ENCODE measurements around the gene FMNL2. TPM values are rescaled to one million over a fixed set of nuclear protein-coding genes. Genes with fewer than 3 reads are reported as not detected.

Gene FMNL2
- total and polyA plus RNA-seq, 4 donors: 1.5 to 9.3 (median 5.1) TPM

- no peak for DNase-seq (ENCODE audit: low spot score)
- Histone ChIP-seq H3K9me3 (ENCODE audit: control insufficient read depth in 4 of 4, low read length in 3 of 4) (no peaks in the 10 kb centered on the region), H3K4me1 (ENCODE audit: control insufficient read depth in 4 of 4, insufficient read depth in 4 of 4, low read length in 3 of 4) (no peaks in the 10 kb centered on the region), H3K27me3 (ENCODE audit: control insufficient read depth in 4 of 4, insufficient read depth in 4 of 4, low read length in 3 of 4) (no peaks in the 10 kb centered on the region), H3K9ac (ENCODE audit: low read depth in 1 of 2, low read length in 2 of 2) (no peak overlapping the region), H3K4me3 (ENCODE audit: low read depth in 1 of 3, low read length in 3 of 3) (no peak overlapping the region), H3K36me3 (ENCODE audit: control insufficient read depth in 4 of 4, insufficient read depth in 3 of 4, low read depth in 1 of 4, low read length in 3 of 4) (peaks cover 6 to 62% (median 47%) of the 10 kb centered on the region in 4 donors), H3K27ac (ENCODE audit: low read depth in 1 of 2, low read length in 2 of 2) (no peak overlapping the region)
- WGBS: 90% methylated on average over 1 of the region's 1 CpG
- TF ChIP-seq SP1 (IDR thresholded peaks at IDR 0.05) (no peak), CTCF (IDR thresholded peaks at IDR 0.05; ENCODE audit: low read depth, low read length, missing input control) (no peak), NR2F2 (IDR thresholded peaks at IDR 0.05) (no peak), GABPA (IDR thresholded peaks at IDR 0.05 in 1 of 2, conservative IDR thresholded peaks at IDR 0.05 in 1 of 2) (no peak), EGR1 (IDR thresholded peaks at IDR 0.05; ENCODE audit: low read depth in 2 of 2) (no peak), FOXA1 (IDR thresholded peaks at IDR 0.05) (no peak), JUND (IDR thresholded peaks at IDR 0.05) (no peak), YY1 (IDR thresholded peaks at IDR 0.05) (no peak), RAD21 (IDR thresholded peaks at IDR 0.05) (no peak), HNF4G (IDR thresholded peaks at IDR 0.05) (no peak), TAF1 (conservative IDR thresholded peaks at IDR 0.05) (no peak)
- TF ChIP-seq, protein P1, sequence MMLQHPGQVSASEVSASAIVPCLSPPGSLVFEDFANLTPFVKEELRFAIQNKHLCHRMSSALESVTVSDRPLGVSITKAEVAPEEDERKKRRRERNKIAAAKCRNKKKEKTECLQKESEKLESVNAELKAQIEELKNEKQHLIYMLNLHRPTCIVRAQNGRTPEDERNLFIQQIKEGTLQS (IDR thresholded peaks at IDR 0.05): no peak
- TF ChIP-seq, protein P2, sequence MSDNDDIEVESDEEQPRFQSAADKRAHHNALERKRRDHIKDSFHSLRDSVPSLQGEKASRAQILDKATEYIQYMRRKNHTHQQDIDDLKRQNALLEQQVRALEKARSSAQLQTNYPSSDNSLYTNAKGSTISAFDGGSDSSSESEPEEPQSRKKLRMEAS (IDR thresholded peaks at IDR 0.05): no peak
Measured at GRCh38 chr2:152658221-152658620, 323.2 kb downstream of the FMNL2 start.

- no peak for TF ChIP-seq GABPA (IDR thresholded peaks at IDR 0.05 in 1 of 2, conservative IDR thresholded peaks at IDR 0.05 in 1 of 2)
- Histone ChIP-seq H3K27me3 (ENCODE audit: control insufficient read depth in 4 of 4, insufficient read depth in 4 of 4, low read length in 3 of 4) (no peaks in the 10 kb centered on the region), H3K9ac (ENCODE audit: low read depth in 1 of 2, low read length in 2 of 2) (no peak overlapping the region), H3K4me3 (ENCODE audit: low read depth in 1 of 3, low read length in 3 of 3) (no peak overlapping the region), H3K27ac (ENCODE audit: low read depth in 1 of 2, low read length in 2 of 2) (no peak overlapping the region), H3K4me1 (ENCODE audit: control insufficient read depth in 4 of 4, insufficient read depth in 4 of 4, low read length in 3 of 4) (no peaks in the 10 kb centered on the region), H3K9me3 (ENCODE audit: control insufficient read depth in 4 of 4, low read length in 3 of 4) (no peaks in the 10 kb centered on the region), H3K36me3 (ENCODE audit: control insufficient read depth in 4 of 4, insufficient read depth in 3 of 4, low read depth in 1 of 4, low read length in 3 of 4) (peaks cover 9 to 74% (median 61%) of the 10 kb centered on the region in 4 donors)
- WGBS: 96% methylated on average over 4 of the region's 4 CpGs
- no peak for DNase-seq (ENCODE audit: low spot score)
Measured at GRCh38 chr2:152661076-152661475, 326.1 kb downstream of the FMNL2 start.

GRCh38 chr2:152664725-152665124, 329.8 kb downstream of the FMNL2 start:
- no peaks in the 10 kb centered on the region for H3K9me3 ChIP-seq (ENCODE audit: control insufficient read depth in 4 of 4, low read length in 3 of 4)
- H3K4me1 ChIP-seq (ENCODE audit: control insufficient read depth in 4 of 4, insufficient read depth in 4 of 4, low read length in 3 of 4): no peaks in the 10 kb centered on the region
- H3K36me3 ChIP-seq (ENCODE audit: control insufficient read depth in 4 of 4, insufficient read depth in 3 of 4, low read depth in 1 of 4, low read length in 3 of 4): peaks cover 4 to 79% (median 56%) of the 10 kb centered on the region in 4 donors
- no peaks in the 10 kb centered on the region for H3K27me3 ChIP-seq (ENCODE audit: control insufficient read depth in 4 of 4, insufficient read depth in 4 of 4, low read length in 3 of 4)
- no peak overlapping the region for H3K27ac ChIP-seq (ENCODE audit: low read depth in 1 of 2, low read length in 2 of 2)
- no peak for DNase-seq (ENCODE audit: low spot score)
- no peak overlapping the region for H3K9ac ChIP-seq (ENCODE audit: low read depth in 1 of 2, low read length in 2 of 2)
- no peak overlapping the region for H3K4me3 ChIP-seq (ENCODE audit: low read depth in 1 of 3, low read length in 3 of 3)
- 97% methylated on average over 7 of the region's 7 CpGs for WGBS
- TF ChIP-seq FOXA2 (IDR thresholded peaks at IDR 0.05) (no peak), NR2F2 (IDR thresholded peaks at IDR 0.05) (no peak), YY1 (IDR thresholded peaks at IDR 0.05) (no peak), TAF1 (conservative IDR thresholded peaks at IDR 0.05) (no peak), CTCF (IDR thresholded peaks at IDR 0.05; ENCODE audit: low read depth, low read length, missing input control) (no peak), EGR1 (IDR thresholded peaks at IDR 0.05; ENCODE audit: low read depth in 2 of 2) (no peak), SP1 (IDR thresholded peaks at IDR 0.05) (no peak), FOXA1 (IDR thresholded peaks at IDR 0.05) (no peak), RXRA (IDR thresholded peaks at IDR 0.05) (no peak), REST (IDR thresholded peaks at IDR 0.05) (no peak), RAD21 (IDR thresholded peaks at IDR 0.05) (no peak), ZBTB33 (IDR thresholded peaks at IDR 0.05) (no peak)
- TF ChIP-seq, protein P2 (IDR thresholded peaks at IDR 0.05): no peak
